GM18951 (cell line): ENCODE data around the gene APBA3.

Experiments used
- POLR2A ChIP-seq: IDR thresholded peaks from 4 replicates; pipeline ENCODE4 v1.6.1; 2011; ENCODE audit warnings: mild to moderate bottlenecking; ENCODE audit not compliant: insufficient read length, insufficient read depth; ENCODE audit errors: extremely low read depth
- in situ Hi-C: fragments of 300-500 bp; cut with MboI; formaldehyde crosslinking; loops from one replicate; pipeline ENCODE4 v1.12.0; 2022; ENCODE audit warnings: low sequenced_read_pairs, mixed read lengths, inconsistent platforms; ENCODE audit not compliant: unreplicated experiment

APBA3 gene

DNA sequence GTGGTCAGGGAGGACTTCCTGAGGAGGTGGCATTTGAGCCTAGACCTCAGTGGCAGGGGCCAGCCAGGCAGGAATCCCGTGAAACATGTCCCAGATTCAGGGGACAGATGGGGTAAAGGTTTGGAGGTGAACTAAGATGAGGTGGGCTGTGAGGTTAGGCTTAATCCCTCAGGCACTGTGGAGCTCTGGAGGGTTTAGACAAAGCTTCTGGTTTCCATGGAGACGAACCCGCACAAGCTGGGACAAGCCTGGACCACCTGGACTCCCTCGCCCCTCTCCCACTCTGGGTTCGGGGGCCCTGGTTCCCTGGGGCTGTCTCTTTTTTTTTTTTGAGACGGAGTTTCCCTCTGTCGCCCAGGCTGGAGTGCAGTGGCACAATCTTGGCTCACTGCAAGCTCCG, 37.6 kb downstream of the APBA3 start:
- in situ Hi-C loops, result no loop called here
- TF ChIP-seq POLR2A, result no peak

- in situ Hi-C loops, result no loop called here
- TF ChIP-seq POLR2A, result no peak
These were observed 38.4 kb downstream of the APBA3 start for GRCh38 chr19:3723110-3723488.

- no peak for TF ChIP-seq POLR2A
- in situ Hi-C loops, result no loop called here
These were observed 38.9 kb downstream of the APBA3 start for GRCh38 chr19:3722443-3723109.

- TF ChIP-seq POLR2A, result no peak
- in situ Hi-C loops, result no loop called here
These were observed 39.5 kb downstream of the APBA3 start for GRCh38 chr19:3721887-3722442.

DNA sequence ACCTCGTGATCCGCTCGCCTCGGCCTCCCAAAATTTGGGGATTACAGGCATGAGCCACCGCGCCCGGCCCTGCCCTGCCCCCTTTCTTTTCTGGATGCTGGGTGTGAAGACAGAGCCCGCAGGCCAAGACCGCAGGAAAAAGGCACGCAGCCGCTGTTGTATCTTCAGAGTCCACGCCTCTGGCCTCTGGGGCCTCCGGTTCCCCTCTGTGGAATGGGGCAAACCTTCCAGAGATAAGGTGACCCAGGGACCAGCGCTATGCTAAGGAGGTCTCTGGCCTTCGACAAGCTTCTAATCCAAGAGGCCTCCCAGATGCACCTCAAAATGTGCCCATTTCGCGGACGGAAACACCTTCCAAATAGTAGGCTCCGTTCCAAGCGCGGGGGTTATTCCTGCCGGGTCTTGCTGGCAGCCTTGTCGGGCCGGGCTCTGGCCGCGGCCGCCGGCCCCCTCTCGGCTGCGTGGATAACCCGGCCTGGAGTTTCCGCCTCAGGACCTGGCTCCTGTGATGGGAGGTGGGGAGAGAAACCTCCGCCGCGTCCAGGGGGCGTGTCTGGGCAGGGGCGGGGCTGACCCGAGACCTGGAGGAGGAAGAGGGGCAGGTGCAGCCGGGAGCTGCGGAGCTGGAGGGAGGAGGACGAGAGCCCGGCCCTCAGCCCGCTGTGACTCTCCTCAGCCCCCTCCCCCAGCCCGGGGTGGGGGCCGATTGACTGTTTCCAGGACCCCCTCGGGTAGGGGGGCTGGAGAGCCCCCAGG, 40.2 kb downstream of the APBA3 start:
- no peak for TF ChIP-seq POLR2A
- in situ Hi-C loops, result no loop called here

DNA sequence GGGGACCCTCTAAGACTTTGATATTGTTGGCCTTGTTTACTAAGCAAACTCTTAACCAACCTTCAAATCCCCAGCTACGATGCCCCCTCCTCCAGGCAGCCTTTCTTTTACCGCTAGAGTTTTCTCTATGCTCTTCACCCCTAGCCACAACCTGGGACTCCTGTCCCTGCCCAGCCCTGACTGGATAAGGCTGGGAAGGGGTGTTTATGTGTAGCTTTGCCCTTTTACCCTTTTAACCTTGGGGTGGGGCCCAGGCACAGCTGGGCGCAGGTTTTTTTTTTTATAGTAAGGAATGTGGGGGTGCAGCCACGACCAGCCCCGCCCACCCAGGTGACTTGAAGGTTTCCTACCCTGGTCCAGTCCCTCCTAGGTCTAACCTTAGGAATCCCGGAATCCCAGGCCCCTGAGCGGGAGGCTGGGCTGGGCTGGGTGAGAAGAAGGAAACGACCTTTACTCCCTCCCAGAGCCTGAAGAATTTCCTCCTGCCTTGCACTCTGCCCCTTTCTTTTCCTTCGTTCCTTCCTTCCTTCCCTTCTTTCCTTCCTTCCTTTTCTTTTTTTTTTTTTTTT, 41.1 kb downstream of the APBA3 start:
- in situ Hi-C loops, result no loop called here
- no peak for TF ChIP-seq POLR2A

- no peak for TF ChIP-seq POLR2A
- in situ Hi-C loops, result no loop called here
These were observed 41.6 kb downstream of the APBA3 start for GRCh38 chr19:3719868-3720267.

DNA sequence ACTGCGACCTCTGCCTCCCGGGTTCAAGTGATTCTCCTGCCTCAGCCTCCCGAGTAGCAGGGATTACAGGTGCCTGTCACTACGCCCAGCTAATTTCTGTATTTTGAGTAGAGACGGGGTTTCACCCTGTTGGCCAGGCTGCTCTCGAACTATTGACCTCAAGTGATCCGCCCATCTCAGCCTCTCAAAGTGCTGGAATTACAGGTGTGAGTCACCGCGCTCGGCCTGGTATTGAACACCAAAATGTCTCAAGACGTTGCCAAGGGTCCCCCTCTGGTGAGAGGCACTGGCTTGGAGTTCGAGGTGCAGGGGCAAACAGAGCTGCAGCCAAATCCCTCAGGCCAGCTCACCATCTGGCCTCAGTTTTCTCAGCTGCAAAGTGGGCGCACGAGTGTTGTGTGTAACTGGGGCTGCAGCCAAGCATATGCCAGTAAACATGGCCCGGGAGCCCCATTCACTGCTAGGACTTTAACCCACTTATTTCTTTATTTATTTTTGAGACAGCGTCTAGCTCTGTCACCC, 45.3 kb downstream of the APBA3 start:
- in situ Hi-C loops, result no loop called here
- TF ChIP-seq POLR2A, result no peak

- TF ChIP-seq POLR2A, result no peak
These were observed 48.6 kb downstream of the APBA3 start for GRCh38 chr19:3712663-3713611.

GRCh38 chr19:3710265-3710812, 51.2 kb downstream of the APBA3 start:
- in situ Hi-C loops, result no loop called here
- TF ChIP-seq POLR2A, result no peak

More at GRCh38 chr19:3712663-3713611, 48.6 kb downstream of the APBA3 start:
- in situ Hi-C loops, result no loop called here

- in situ Hi-C loops, result no loop called here
- no peak for TF ChIP-seq POLR2A
These were observed 53.1 kb downstream of the APBA3 start, which contains the start of gene TJP3 for GRCh38 chr19:3708207-3708931. Gene TJP3, plus strand, starts transcription at chr19:3708384. Its CDS starts 20,049 bp downstream, at chr19:3728433.

GRCh38 chr19:3707868-3708206, 53.7 kb downstream of the APBA3 start:
- no peak for TF ChIP-seq POLR2A
- in situ Hi-C loops, result no loop called here
